Stimulated activated CD4-positive, alpha-beta T cell treated with anti-CD3 and anti-CD28 coated beads, Interleukin-12 subunit alpha, Interleukin-12 subunit beta, amount 100 ng/mL, for 48 hours (primary cell): ENCODE results near the gene NSG2.

ENCODE experiments used
- DNase-seq, 3 donors: peaks; one replicate each; pipeline ENCODE4 v3.0.0-alpha.2; 2020; ENCODE audit warnings: low read depth in 2 of 3, low spot score in 1 of 3

Gene NSG2

DNA sequence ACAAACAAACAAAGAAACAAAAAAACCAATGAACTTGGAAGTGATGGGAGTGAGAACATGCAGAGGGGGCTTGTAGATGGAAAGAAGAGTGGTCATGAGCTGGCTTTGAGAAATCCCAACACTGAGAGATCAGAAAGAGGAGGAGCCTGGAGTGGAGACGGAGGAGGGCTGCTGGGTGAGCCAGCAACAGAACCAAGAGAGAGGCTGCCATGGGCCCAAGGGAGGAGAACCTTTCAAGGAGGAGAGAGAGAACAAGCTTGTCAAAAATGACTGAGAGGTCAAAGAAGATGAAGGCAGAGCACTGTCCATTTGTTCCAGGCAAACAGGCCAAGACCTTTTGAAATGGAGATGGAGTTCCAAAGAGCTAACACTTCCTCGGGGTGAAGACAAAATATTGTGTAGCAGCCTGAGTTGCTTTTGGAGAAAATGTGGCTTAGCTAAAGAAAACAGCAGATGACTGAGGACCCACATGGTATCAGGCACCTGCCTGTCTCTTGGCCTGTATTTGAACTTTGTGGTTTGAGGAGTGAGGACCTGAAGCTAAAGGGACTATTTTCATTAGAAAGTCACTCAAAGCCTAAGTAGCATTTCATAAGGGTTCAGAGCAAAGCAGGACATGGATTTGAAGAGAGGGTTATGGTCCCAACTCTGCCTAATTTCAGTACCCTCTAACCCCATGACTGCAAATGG lies 13.1 kb downstream of the NSG2 start:
- DNase-seq = no peak

- DNase-seq = no peak
These were observed 13.7 kb downstream of the NSG2 start for GRCh38 chr5:174059247-174059646.

DNA sequence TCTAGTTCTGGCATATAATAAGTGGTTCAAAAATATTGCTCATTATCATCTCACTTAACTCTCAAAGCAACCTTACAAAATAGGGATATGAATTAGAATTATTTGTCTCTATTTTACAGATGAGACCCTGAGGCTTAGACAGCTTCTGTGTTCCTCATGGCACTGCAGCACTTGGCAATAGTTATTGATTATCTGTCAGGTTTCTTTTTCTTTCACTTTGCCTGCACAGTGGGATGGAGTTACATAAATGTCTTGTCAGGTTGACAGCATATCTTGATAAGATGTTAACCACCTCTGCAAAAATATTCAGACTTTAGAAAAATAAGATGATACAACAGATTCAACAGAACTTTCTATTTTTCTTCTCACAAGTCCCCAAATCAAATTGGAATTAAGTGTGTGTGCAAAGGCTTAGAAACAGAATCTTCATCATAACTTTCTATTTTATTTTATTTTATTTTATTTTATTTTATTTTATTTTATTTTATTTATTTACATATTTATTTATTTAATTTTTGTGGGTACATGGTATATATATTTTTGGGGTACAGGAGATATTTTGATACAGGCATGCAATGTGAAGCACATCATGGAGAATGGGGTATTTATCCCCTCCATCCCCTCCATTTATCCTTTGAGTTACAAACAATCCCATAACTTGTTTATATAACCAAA lies 17.7 kb downstream of the NSG2 start:
- DNase-seq = no peak

GRCh38 chr5:174064171-174064570 lies 18.7 kb downstream of the NSG2 start:
- no peak for DNase-seq

DNA sequence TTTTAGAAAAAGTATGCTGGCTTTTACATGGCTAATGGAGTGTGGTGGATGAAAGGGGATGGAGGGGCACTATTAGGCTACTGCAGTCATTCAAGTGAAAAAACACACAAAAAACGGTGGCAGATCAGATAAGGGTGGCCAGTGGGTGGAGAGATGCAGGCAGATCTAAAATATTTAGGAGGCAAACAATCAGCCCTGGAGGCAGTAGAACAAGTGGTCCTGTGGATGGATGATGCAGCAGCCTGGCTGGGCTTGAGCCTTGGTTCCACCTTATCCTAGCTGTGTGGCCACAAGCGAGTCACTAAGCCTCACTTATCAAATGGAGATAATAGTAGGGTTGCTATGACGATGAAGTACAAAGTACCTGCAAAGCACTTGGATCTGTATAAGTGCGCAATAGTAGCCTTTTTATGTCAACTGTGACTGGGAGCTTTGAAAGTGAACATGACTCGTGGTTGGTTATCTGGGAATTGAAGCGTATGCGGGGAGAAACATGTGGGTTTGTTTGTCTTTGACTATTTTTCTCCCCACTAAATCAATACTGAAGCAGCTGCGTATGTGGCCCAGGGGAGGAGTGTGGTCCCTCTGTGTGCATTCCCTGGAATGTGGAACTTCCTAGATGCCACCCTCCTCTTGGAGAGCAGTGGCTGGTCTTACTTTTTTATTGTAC lies 20.2 kb downstream of the NSG2 start:
- DNase-seq = no peak

GRCh38 chr5:174067499-174067898 lies 22.0 kb downstream of the NSG2 start:
- no peak for DNase-seq

DNA sequence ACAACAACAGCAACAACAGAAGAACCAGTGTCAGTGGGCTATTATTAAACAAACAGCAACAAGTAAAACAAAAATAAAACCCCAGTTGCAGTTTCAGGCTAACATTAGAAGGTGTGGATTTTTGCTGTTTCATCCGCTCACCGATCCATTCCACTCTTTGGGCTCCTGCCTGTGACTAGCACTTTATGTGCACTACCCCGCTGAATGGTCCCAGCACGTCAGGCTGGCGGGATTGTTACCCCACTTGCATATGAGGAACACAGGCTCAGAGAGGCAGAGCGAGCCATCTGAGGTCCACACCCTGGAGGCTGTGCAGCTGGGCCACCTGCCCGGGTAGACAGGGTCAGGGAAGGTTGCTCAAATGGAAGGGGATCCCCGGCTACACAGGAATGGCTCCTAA lies 26.0 kb downstream of the NSG2 start:
- DNase-seq = no peak

GRCh38 chr5:174073122-174073660 lies 27.7 kb downstream of the NSG2 start:
- DNase-seq = no peak

DNA sequence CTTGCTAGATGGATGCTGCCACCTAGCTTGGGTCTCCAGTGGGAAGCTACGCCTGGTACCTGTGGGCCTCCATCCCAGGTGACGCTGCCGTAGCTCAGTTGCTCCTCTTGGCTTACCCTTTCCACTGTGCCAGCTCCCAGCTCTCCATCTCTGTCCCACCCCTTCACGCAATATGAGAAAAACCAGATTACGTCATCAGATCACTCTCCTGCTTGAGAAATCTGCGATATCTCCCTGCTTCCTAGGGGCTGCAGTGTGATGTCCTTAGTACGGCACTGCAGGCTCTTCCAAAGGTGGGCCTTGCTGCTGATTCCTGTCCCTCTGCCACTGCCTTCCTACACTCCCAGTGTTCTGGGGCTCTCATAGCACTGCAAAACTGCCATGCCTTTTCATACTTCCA lies 28.9 kb downstream of the NSG2 start:
- DNase-seq = no peak

- DNase-seq = no peak
These were observed 32.9 kb downstream of the NSG2 start for GRCh38 chr5:174078416-174078815.

DNA sequence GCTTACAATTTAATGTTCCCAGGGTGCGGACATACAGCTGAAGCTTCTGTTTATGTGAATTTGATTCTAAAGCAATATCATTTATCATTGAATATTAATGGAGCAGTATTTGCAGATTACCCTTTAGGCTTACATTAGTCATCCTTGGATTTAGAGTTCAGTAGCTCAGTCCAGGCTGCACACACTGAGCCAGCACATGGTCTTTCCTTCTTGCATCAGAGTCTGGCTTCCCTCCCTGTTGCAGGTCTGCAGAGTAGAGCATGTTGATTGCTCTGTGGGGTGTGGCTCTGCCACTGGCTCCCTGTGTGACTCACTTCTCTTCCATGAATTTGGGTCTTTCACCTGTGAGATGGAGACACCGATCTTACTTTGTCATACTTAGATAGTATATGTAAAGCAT lies 36.8 kb downstream of the NSG2 start:
- no peak for DNase-seq

DNA sequence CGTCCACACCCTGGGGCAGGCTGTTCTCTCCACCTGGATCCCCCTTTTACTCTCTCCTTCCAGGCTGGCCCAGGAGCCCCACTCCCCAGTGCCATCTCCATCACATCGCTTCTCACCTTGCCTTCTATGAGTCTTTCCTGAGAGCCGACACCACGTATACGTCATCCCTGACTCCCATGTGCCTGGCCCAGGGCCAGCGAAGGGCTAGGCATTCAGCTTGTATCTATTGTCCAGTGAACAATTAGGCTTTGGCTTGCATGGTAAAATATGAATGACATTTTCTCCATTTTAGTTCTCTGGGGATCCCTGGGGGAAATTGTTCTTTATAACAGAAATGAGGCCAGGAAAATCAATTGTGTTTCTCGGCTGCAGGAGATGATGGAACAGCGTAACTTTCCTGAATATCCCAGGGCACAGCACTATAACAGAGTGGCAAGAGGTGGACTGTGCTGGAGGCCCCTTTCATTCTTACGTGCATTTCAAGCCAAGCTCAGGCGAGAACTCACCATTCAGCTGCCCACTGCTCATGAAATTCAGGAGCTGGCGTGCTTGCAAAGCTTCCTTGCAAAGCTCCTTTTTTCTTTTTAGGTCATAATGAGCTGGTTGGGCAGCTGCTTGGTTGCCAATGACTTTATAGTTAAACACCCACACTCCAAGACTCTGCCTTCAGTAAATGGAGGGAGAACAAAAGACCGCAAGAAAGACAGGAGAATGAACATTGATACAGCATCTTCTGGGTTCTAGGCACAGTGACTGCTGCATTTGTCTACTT lies 37.7 kb downstream of the NSG2 start:
- DNase-seq = no peak

- DNase-seq = no peak
These were observed 39.2 kb downstream of the NSG2 start for GRCh38 chr5:174084691-174085154.

DNA sequence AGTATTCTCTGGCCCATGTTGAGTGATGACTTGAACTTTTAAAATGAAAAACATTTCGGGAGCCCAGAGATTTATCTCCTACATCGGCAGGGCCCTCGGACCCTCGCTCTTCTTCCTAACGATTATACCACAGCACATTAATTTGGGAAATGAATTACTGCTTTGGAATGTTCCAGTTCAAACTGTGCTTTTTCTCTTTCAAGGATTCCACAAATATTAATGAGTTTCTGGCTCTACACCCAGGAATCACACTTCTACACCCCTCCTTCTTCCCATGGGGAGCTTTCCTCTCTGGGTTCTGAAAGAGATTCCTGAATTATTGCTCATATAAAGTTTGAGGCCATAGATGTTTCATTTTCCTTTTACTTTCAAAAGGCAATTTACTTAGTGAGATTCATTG lies 41.2 kb downstream of the NSG2 start:
- DNase-seq = no peak

DNA sequence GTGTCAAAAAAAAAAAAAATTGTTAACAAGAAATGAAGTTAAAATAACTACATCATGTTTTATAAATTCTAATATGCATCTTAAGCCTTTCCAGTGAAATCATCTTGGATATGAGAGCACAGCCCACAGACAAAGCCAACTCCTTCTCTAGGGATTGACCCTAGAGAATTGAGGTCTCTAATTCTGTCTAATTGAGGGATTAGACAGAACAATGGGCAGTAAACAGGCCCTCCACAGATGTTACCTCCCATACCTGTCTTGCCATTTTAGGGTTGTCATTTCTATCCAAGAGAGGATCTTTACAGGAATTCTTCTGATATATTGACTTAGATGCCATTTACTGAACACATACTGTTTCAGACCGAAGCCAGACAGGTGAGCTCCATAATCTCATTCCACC lies 42.3 kb downstream of the NSG2 start:
- DNase-seq = no peak

GRCh38 chr5:174090129-174090528 lies 44.6 kb downstream of the NSG2 start:
- DNase-seq = no peak

DNA sequence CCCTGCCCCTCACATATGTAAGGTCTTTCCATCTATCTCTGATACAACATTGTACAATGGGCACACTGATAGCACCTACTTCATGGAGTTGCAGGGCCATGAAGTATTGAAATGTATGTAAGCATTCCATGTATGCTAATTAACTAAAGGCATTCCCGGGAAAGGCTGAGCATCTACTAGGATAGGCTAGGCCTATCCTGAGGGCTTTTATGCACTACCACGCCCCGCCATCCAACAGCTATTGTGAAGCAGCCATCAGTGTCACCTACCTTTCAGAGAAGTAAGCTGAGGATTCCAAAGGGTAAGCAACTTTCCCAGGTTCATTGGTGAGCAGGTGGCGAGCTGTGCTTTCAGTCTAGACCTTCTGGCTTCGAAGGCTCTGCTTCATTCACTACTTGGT lies 47.6 kb downstream of the NSG2 start:
- DNase-seq = no peak

GRCh38 chr5:174094857-174095606 lies 49.5 kb downstream of the NSG2 start:
- DNase-seq = no peak

DNA sequence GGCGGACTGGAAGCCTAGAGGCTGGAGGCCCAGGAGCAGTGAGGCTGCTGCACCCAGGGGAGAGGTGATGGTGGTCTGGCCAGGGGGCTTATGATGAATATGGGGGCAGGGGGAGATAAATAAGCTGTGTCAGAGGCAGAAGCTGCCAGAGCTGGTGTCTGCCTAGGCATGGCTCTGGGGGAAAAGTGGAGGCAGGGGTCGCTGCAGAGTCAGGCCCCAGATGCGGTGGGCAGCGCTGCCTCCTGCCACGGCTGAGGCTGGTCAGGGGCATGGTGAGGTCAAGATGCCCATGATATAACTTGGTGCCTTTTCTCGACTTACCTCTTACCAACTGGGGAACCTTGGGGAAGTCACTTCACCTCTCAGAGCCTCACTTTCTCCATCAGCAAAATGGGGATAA lies 51.1 kb downstream of the NSG2 start:
- no peak for DNase-seq

DNA sequence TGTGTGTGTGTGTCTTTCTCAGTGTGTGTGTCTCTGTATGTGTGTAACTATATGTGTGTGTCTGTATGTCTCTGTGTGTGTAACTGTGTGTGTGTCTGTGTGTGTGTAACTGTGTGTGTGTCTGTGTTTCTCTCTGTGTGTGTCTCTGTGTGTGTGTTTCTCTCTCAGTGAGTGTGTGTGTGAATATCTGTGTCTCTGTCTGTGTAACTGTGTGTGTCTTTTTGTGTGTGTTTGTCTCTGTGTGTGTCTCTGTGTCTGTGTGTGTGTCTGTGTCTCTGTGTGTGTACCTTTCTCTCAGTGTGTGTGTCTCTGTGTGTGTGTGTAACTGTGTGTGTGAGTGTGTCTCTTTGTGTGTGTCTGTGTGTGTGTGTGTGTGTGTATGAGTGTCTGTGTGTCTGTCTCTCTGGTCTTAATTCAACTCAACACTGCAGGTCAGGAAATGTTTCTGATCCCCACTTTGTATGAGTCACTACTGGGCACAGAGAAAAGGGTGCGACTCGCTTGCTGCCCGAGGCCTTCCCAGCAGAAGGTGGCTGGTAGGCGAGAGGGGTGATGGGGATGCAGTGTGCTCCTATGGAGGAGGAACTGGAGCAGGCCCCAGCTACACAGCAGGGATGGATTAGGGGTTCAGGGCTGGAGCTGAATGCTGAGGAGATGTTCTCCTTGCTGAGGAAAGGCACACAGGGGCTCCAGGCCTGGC lies 52.1 kb downstream of the NSG2 start:
- no peak for DNase-seq
